K562 (cell line): ENCODE results near the gene CEP170. TPM values are rescaled to one million over a fixed set of nuclear protein-coding genes. Genes with fewer than 3 reads are reported as not detected.

Experiments
- ATAC-seq: fragments of 200-7000 bp; cut with Tn5 transposase; 3 replicates; pipeline ENCODE4 v1.9.1; 2020; ENCODE audit warnings: moderate library complexity
- BruUV-seq: library from RNA; stranded (reverse); fragments of 400-500 nt; replicated peaks from 2 replicates; lab custom pipeline; 2021; lab: Mats Ljungman, UMichigan
- CTCF ChIA-PET: fragments of 300-600 bp; formaldehyde crosslinking; extraction: SDS; loops from one replicate; lab custom pipeline; 2021; ENCODE audit warnings: low intra/inter-chr PET ratio; lab: Yijun Ruan, JAX
- POLR2A ChIA-PET: fragments of 300-600, 350-650 bp; sonication (Branson Sonifier 250); formaldehyde crosslinking; extraction: SDS; loops from one replicate; lab custom pipeline; 2021; ENCODE audit warnings: antibody characterized with exemption, inconsistent platforms; lab: Yijun Ruan, JAX
- DNase-seq, 4 experiments: peaks; one replicate each; pipeline versions ENCODE4 v3.0.0 to v3.0.0-alpha.2; 2011 to 2018; ENCODE audit warnings: low spot score in 3 of 4, mixed read lengths in 3 of 4; ENCODE audit errors: extremely low read depth in 1 of 4
- FAIRE-seq: peaks from 2 replicates; lab custom pipeline; 2011; peaks lifted over from hg19 to GRCh38; lab: Jason Lieb, UNC
- H2AFZ ChIP-seq: 2 replicates; pipeline ENCODE4 v1.6.0; 2011; ENCODE audit warnings: low read depth, low read length, control low read depth, inconsistent platforms
- H3K27ac ChIP-seq: fragments of 200-600 bp; 3 replicates; pipeline ENCODE4 v1.8.0; 2011; ENCODE audit warnings: low read depth, mild to moderate bottlenecking, control low read depth, inconsistent platforms, low read length, moderate library complexity, mixed read lengths; ENCODE audit errors: extremely low read depth
- H3K27me3 ChIP-seq, 2 experiments: fragments of 300-600 bp in 1 of 2; 2 replicates in 1 of 2; 3 replicates in 1 of 2; pipeline versions ENCODE4 v1.6.0 to v1.8.0; 2011; ENCODE audit warnings: inconsistent platforms in 2 of 2, low read length in 2 of 2, mild to moderate bottlenecking in 1 of 2, mixed read lengths in 1 of 2, moderate library complexity in 1 of 2; ENCODE audit not compliant: control insufficient read depth in 2 of 2, insufficient read depth in 2 of 2
- H3K36me3 ChIP-seq: fragments of 300-600 bp; 3 replicates; pipeline ENCODE4 v1.8.0; 2011; ENCODE audit warnings: mild to moderate bottlenecking, low read length, inconsistent platforms; ENCODE audit not compliant: control insufficient read depth, insufficient read depth
- H3K4me1 ChIP-seq, 2 experiments: fragments of 200-600 bp in 1 of 2; replicated peaks in 1 of 2; 2 replicates in 1 of 2; 3 replicates in 1 of 2; pipeline versions ENCODE4 v1.5.1 to v1.8.0; 2011; ENCODE audit warnings: inconsistent platforms in 2 of 2, low read length in 2 of 2, mild to moderate bottlenecking in 1 of 2, mixed read lengths in 1 of 2, moderate library complexity in 1 of 2; ENCODE audit not compliant: control insufficient read depth in 2 of 2, insufficient read depth in 2 of 2
- H3K4me2 ChIP-seq: 2 replicates; pipeline ENCODE4 v1.6.1; 2011; ENCODE audit warnings: low read length, control low read depth, inconsistent platforms, mixed read lengths; ENCODE audit not compliant: insufficient read depth
- H3K4me3 ChIP-seq: fragments of 200-600 bp; sonication (generic), shearing (Covaris generic); 2 replicates; pipeline ENCODE4 v1.5.1; 2016; ENCODE audit warnings: control low read depth, inconsistent platforms
- H3K79me2 ChIP-seq: fragments of 200-600 bp; 3 replicates; pipeline ENCODE4 v1.8.0; 2011; ENCODE audit warnings: low read length, inconsistent platforms; ENCODE audit not compliant: control insufficient read depth, insufficient read depth
- H3K9ac ChIP-seq, 2 experiments: 2 replicates each; pipeline versions ENCODE4 v1.6.0 to v1.6.1; 2011; ENCODE audit warnings: low read depth in 2 of 2, low read length in 2 of 2, control low read depth in 1 of 2, inconsistent platforms in 1 of 2, mild to moderate bottlenecking in 1 of 2, mixed read lengths in 1 of 2; ENCODE audit not compliant: insufficient read depth in 1 of 2
- H3K9me1 ChIP-seq: one replicate; pipeline ENCODE4 v1.6.0; 2011; ENCODE audit warnings: inconsistent platforms, mild to moderate bottlenecking, low read length, moderate library complexity; ENCODE audit not compliant: control insufficient read depth, insufficient read depth
- H3K9me3 ChIP-seq: replicated peaks from 2 replicates; pipeline ENCODE4 v1.5.1; 2011; ENCODE audit warnings: low read depth, low read length, inconsistent platforms; ENCODE audit not compliant: control insufficient read depth, insufficient read depth
- H4K20me1 ChIP-seq: replicated peaks from 2 replicates; pipeline ENCODE4 v1.6.1; 2011; ENCODE audit warnings: low read length, inconsistent platforms, mixed read lengths; ENCODE audit not compliant: control insufficient read depth, insufficient read depth
- ARNT ChIP-seq, 2 experiments: fragments of 450-650 bp; IDR thresholded peaks; 2 replicates each; pipeline ENCODE4 v1.6.1; 2016; ENCODE audit warnings: mild to moderate bottlenecking in 1 of 2
- CEBPB ChIP-seq: fragments of 450-650 bp; IDR thresholded peaks from 2 replicates; pipeline ENCODE4 v1.6.1; 2016; ENCODE audit warnings: missing genetic modification characterization, missing compliant biosample characterization
- HNRNPH1 ChIP-seq: fragments of 200-400 bp; formaldehyde crosslinking; optimal IDR thresholded peaks from 2 replicates; pipeline ENCODE3; 2017; ENCODE audit warnings: low read depth, mild to moderate bottlenecking, low read length, moderate library complexity
- MEIS2 ChIP-seq: fragments of 450-650 bp; IDR thresholded peaks from 2 replicates; pipeline ENCODE4 v1.6.1; 2014; ENCODE audit warnings: mild to moderate bottlenecking; ENCODE audit not compliant: partially characterized antibody
- SPI1 ChIP-seq: IDR thresholded peaks from 2 replicates; pipeline ENCODE4 v1.6.1; 2011; ENCODE audit warnings: low read depth, low read length, control low read depth, borderline replicate concordance
- YBX1 ChIP-seq: fragments of 450-650 bp; IDR thresholded peaks from 2 replicates; pipeline ENCODE4 v1.7.1; 2016; ENCODE audit warnings: mild to moderate bottlenecking
- ZNF121 ChIP-seq: sonication (generic); formaldehyde crosslinking; conservative IDR thresholded peaks from 2 replicates; pipeline ENCODE4 v1.8.0; 2022; ENCODE audit warnings: missing genetic modification reagents
- ZSCAN32 ChIP-seq: fragments of 450-650 bp; formaldehyde crosslinking; IDR thresholded peaks from 2 replicates; pipeline ENCODE4 v1.4.0; 2020; ENCODE audit warnings: mild to moderate bottlenecking, moderate library complexity
- WGBS: fragments of 100-300 bp; shearing (Covaris generic); methylation state at CpG from one replicate; pipeline ENCODE4 v1.1.6; 2016; ENCODE audit warnings: low coverage, mixed read lengths; ENCODE audit not compliant: insufficient coverage; ENCODE audit errors: missing lambda C conversion rate; 5-methylcytosine and 5-hydroxymethylcytosine counted together
- in situ Hi-C: fragments of 300-500 bp; cut with MboI; formaldehyde crosslinking; loops from 4 replicates; pipeline ENCODE4 v1.15.0; 2018; ENCODE audit warnings: inconsistent platforms, mixed read lengths
- intact Hi-C: fragments of 100-400 bp; cut with micrococcal nuclease; formaldehyde crosslinking; loops from 2 replicates; pipeline ENCODE4 v1.14.2; 2022
- polyA plus RNA-seq, 8 experiments: library from polyadenylated mRNA; depleted of rRNA in 4 of 8; stranded (reverse) in 5 of 8; unstranded in 3 of 8; fragments of >200 nt; fragmentation: Nextera tagmentation in 2 of 8; fragmentation: Illumina TruSeq in 1 of 8; extraction: Ambion mirVana in 2 of 8; extraction: Trizol in 1 of 8; gene quantifications; 2 replicates each; pipeline versions ENCODE4 v1.2.1 to v1.2.3, GENCODE V29; 2011 to 2014; ENCODE audit warnings: inconsistent platforms in 1 of 8, missing spikeins in 1 of 8
- total RNA-seq, 7 experiments: library from RNA; depleted of rRNA in 6 of 7; stranded (reverse); fragments of >200 nt in 6 of 7; fragmentation: Illumina TruSeq in 2 of 7; extraction: Trizol in 2 of 7; gene quantifications; 2 replicates each; pipeline versions ENCODE4 v1.2.1 to v1.2.3, GENCODE V29; 2011 to 2021; ENCODE audit warnings: low replicate concordance in 1 of 7
- TF ChIP-seq, protein P1 (sequence below): fragments of 250-450 bp; sonication (Bioruptor Pico); IDR thresholded peaks from 2 replicates; pipeline ENCODE4 v1.6.1; 2021; ENCODE audit warnings: mild to moderate bottlenecking
- TF ChIP-seq, protein P2 (sequence below), 2 experiments: fragments of 450-650 bp in 1 of 2; sonication (generic) in 1 of 2; formaldehyde crosslinking in 1 of 2; IDR thresholded peaks in 1 of 2; conservative IDR thresholded peaks in 1 of 2; 2 replicates each; pipeline versions ENCODE4 v1.6.1 to v1.8.1; 2016 to 2023; ENCODE audit warnings: mild to moderate bottlenecking in 2 of 2, moderate library complexity in 2 of 2, inconsistent platforms in 1 of 2, missing genetic modification reagents in 1 of 2

CEP170 gene
- total and polyA plus RNA-seq, 9 of the 15 experiments (the other 6 are each of a cell fraction or from before 2014, with no cell fraction given), result 22.6 to 110 (median 68.5) TPM

DNA sequence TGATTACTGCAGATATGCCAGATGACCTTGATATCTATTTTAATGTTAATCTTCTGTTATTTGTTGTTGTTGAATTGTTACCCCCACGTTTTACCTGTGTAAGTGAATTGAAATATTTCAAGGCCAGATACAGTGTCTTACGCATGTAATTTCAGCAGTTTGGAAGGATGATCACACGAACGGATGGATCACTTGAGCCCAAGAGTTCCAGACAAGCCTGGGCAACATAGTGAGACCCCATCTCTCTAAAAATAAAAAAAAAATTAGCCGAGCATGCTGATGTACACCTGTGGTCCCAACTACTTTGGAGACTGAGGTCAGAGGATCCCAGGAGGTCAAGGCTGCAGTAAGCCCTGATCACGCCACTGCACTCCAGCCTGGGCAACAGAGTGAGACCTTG lies 33.0 kb upstream of the CEP170 start:
- Histone ChIP-seq H2AFZ (no peak overlapping the region), H3K4me2 (no peak overlapping the region), H4K20me1 (no peaks in the 10 kb centered on the region), H3K4me1 (peaks cover 0 to 5% of the 10 kb centered on the region in 2 experiments; a peak in 2 of 5 replicates), H3K27ac (no peak overlapping the region)
- in situ Hi-C loops, result no loop called here
- ChIA-PET CTCF (no interaction called here), POLR2A (interaction anchor here (1.2 kb wide), 1 partner anchor 9 kb away, joined by 3 read pairs; no protein-coding TSS in a partner anchor)
- DNase-seq, result no peak
- intact Hi-C loops, result no loop called here
- no peak for ATAC-seq
- peak; percentile 96 for TF ChIP-seq ZNF121
- TF ChIP-seq ZSCAN32 (CRISPR knock-in tag), result no peak
- no peak for TF ChIP-seq YBX1
- TF ChIP-seq, all 486 proteins: peak for 1
- Histone ChIP-seq H3K4me3 (no peak overlapping the region), H3K36me3 (peaks cover 21% of the 10 kb centered on the region; the same call in 2 of the 3 replicates), H3K27me3 (no peaks in the 10 kb centered on the region), H3K9me3 (no peaks in the 10 kb centered on the region), H3K9me1 (no peaks in the 10 kb centered on the region), H3K9ac (no peak overlapping the region), H3K79me2 (no peaks in the 10 kb centered on the region)
- FAIRE-seq, result no peak
- 70% methylated on average over 6 of the region's 6 CpGs for WGBS
- no TSS peak for BruUV-seq

DNA sequence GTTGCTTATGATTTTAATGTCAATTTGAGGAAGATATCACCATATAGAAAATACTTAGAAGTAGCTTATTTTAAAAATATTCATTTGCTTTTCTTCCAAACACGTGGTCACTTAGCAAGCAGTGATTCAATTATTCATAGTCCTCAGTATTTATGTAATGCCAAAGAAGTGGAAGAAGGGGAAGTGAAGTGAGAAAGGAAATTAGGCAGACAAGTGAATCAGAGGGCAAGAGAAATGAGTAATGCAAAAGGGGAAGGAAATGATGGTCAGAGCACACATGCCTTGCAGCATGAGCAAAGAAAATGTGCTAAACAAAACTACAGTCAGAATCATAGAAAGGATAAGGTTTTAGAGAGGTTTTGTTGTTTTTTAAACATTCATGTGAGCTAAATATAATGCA lies 32.6 kb upstream of the CEP170 start:
- H3K27me3 ChIP-seq, result no peaks in the 10 kb centered on the region
- no peaks in the 10 kb centered on the region for H3K9me1 ChIP-seq
- no peak overlapping the region for H3K4me3 ChIP-seq
- peak; percentile 51; the same call in 1 of the 2 replicates for TF ChIP-seq SPI1
- TF ChIP-seq, protein P1, sequence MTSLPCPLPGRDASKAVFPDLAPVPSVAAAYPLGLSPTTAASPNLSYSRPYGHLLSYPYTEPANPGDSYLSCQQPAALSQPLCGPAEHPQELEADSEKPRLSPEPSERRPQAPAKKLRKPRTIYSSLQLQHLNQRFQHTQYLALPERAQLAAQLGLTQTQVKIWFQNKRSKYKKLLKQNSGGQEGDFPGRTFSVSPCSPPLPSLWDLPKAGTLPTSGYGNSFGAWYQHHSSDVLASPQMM (CRISPR knock-in tag), result no peak
- TF ChIP-seq HNRNPH1, result no peak
- TF ChIP-seq ARNT (IDR thresholded peaks at IDR 0.05), result no peak
- TF ChIP-seq, protein P2, sequence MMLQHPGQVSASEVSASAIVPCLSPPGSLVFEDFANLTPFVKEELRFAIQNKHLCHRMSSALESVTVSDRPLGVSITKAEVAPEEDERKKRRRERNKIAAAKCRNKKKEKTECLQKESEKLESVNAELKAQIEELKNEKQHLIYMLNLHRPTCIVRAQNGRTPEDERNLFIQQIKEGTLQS (IDR thresholded peaks at IDR 0.05), result 0 out of 2 replicates have a peak, but pooled peaks have one; percentile 13
- TF ChIP-seq, protein P2 (CRISPR knock-in tag; conservative IDR thresholded peaks at IDR 0.05), result no peak
- TF ChIP-seq MEIS2, result peak; percentile 9
- TF ChIP-seq CEBPB (tag), result no peak
- TF ChIP-seq, all 486 proteins: peak for 3
- ChIA-PET CTCF (no interaction called here), POLR2A (interaction anchor here (0.7 to 1.2 kb wide), 2 partner anchors 9 to 1080 kb away, joined by 3 read pairs; no protein-coding TSS in a partner anchor)
- in situ Hi-C loops, result no loop called here
- no peak for ATAC-seq
- FAIRE-seq, result no peak
- no peak for DNase-seq
- Histone ChIP-seq H3K4me2 (no peak overlapping the region), H3K4me1 (peaks cover 0 to 5% of the 10 kb centered on the region in 2 experiments; a peak in 2 of 5 replicates), H3K36me3 (peaks cover 17% of the 10 kb centered on the region; the same call in 2 of the 3 replicates), H3K9me3 (no peaks in the 10 kb centered on the region), H2AFZ (no peak overlapping the region), H3K27ac (no peak overlapping the region), H3K79me2 (no peaks in the 10 kb centered on the region), H3K9ac (no peak overlapping the region), H4K20me1 (no peaks in the 10 kb centered on the region)
- BruUV-seq, result TSS peak; percentile 19
- WGBS, result 0% methylated on average over 1 of the region's 1 CpG
- intact Hi-C loops, result no loop called here
